Measurements from ENCODE around the gene LCN10. TPM values are rescaled to one million over a fixed set of nuclear protein-coding genes. Genes with fewer than 3 reads are reported as not detected.

LCN10 gene
- total RNA-seq, 1 experiment from 2014 or later, result 1.5 TPM

DNA sequence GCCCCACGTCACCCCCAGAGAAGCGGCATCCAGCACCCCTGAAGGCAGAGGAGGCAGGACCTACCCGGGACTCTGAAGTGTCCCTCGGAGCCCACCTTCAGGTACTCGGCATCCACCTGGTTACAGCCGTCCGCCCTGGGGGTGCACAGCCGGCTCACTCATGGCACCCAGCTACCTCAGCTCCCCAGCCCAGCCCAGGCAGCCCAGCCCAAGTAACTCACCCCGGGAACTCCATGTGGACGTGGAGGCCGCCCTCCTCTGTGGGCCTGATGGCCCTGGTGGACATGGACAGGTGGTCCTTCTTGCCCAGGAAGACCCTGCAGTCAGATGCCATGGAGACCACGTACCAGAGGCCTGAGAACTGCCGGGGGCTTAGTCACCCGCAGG, 20.9 kb upstream of the LCN10 start:
- no peak overlapping the region for H3K27ac Mint-ChIP-seq
- Histone ChIP-seq H3K4me2 (ENCODE audit: insufficient read depth, insufficient read length, low read length) (no peak overlapping the region), H4K20me1 (ENCODE audit: control insufficient read depth, insufficient read depth, insufficient read length) (no peaks in the 10 kb centered on the region), H3K27ac (ENCODE audit: insufficient read length, low read depth, low read length) (no peak overlapping the region), H3K79me2 (ENCODE audit: insufficient read depth, low read length) (no peaks in the 10 kb centered on the region), H3K14ac (ENCODE audit: insufficient read depth, low read length) (no peak overlapping the region), H4K5ac (ENCODE audit: insufficient read length, low read depth, low read length) (no peak overlapping the region), H2AK5ac (ENCODE audit: insufficient read length, low read length) (no peak overlapping the region), H3K23ac (ENCODE audit: insufficient read length, low read depth, low read length) (no peak overlapping the region), H2AFZ (ENCODE audit: low read length) (no peak overlapping the region), H3K9me3 (ENCODE audit: control insufficient read depth, low read depth, low read length) (no peaks in the 10 kb centered on the region), H2BK120ac (ENCODE audit: low read depth, low read length, poor library complexity, severe bottlenecking) (no peak overlapping the region), H3K9ac (ENCODE audit: extremely low read depth, insufficient read length, low read length) (no peak overlapping the region), H3K79me1 (ENCODE audit: insufficient read depth, low read depth, low read length, poor library complexity, severe bottlenecking) (no peaks in the 10 kb centered on the region), H3K4me1 (ENCODE audit: insufficient read depth, low read length) (no peaks in the 10 kb centered on the region), H4K8ac (replicated peaks; ENCODE audit: insufficient read length, low read depth, low read length) (no peak overlapping the region), H3K27me3 (ENCODE audit: insufficient read depth, low read length) (no peaks in the 10 kb centered on the region), H2BK12ac (ENCODE audit: insufficient read length, low read depth, low read length) (no peak overlapping the region), H3K56ac (ENCODE audit: insufficient read length, low read depth, low read length) (no peak overlapping the region), H3K4ac (ENCODE audit: low read depth, low read length) (no peak overlapping the region), H3K18ac (ENCODE audit: insufficient read length, low read depth, low read length) (no peak overlapping the region), H2BK20ac (ENCODE audit: low read depth, low read length, poor library complexity, severe bottlenecking) (no peak overlapping the region), H3K23me2 (ENCODE audit: insufficient read length, low read depth, low read length, poor library complexity, severe bottlenecking) (no peaks in the 10 kb centered on the region), H3T11ph (ENCODE audit: low read length) (no peak overlapping the region), H2BK5ac (ENCODE audit: insufficient read length, low read length) (no peak overlapping the region), H4K91ac (ENCODE audit: insufficient read length, low read depth, low read length) (no peak overlapping the region), H2BK15ac (ENCODE audit: low read depth, low read length) (no peak overlapping the region)
- TF ChIP-seq, protein P1, sequence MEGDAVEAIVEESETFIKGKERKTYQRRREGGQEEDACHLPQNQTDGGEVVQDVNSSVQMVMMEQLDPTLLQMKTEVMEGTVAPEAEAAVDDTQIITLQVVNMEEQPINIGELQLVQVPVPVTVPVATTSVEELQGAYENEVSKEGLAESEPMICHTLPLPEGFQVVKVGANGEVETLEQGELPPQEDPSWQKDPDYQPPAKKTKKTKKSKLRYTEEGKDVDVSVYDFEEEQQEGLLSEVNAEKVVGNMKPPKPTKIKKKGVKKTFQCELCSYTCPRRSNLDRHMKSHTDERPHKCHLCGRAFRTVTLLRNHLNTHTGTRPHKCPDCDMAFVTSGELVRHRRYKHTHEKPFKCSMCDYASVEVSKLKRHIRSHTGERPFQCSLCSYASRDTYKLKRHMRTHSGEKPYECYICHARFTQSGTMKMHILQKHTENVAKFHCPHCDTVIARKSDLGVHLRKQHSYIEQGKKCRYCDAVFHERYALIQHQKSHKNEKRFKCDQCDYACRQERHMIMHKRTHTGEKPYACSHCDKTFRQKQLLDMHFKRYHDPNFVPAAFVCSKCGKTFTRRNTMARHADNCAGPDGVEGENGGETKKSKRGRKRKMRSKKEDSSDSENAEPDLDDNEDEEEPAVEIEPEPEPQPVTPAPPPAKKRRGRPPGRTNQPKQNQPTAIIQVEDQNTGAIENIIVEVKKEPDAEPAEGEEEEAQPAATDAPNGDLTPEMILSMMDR (conservative IDR thresholded peaks at IDR 0.05), result no peak
- peak; percentile 41 for DNase-seq
- H3K4me1 Mint-ChIP-seq, result peaks cover 15 to 28% of the 10 kb centered on the region in 2 experiments
- no peak overlapping the region for H3K4me3 Mint-ChIP-seq
- peaks cover 0 to 5% of the 10 kb centered on the region in 2 experiments; a peak in 1 of 5 replicates for H3K9me3 Mint-ChIP-seq
- peaks cover 18% of the 10 kb centered on the region for H3K27me3 Mint-ChIP-seq (ENCODE audit: low read depth)
- no peaks in the 10 kb centered on the region; a peak in 1 of 7 replicates for H3K36me3 Mint-ChIP-seq (ENCODE audit: insufficient read depth in 1 of 3, low read depth in 3 of 3)
- WGBS (ENCODE audit: extremely low coverage, insufficient read length, low lambda C conversion rate), result no CpG with 5 or more reads among the region's 14 CpGs
